ENCODE data around the gene DPF3. TPM values are rescaled to one million over a fixed set of nuclear protein-coding genes. Genes with fewer than 3 reads are reported as not detected.

Gene DPF3
- total RNA-seq, 2 donors from 2014 or later: 0.78 to 4.0 TPM

- Histone ChIP-seq H3K9me3 (no peaks in the 10 kb centered on the region), H3K27ac (no peak overlapping the region), H3K27me3 (no peaks in the 10 kb centered on the region), H3K36me3 (replicated peaks in 1 of 2; ENCODE audit: insufficient read depth in 1 of 2, low read depth in 2 of 2) (no peaks in the 10 kb centered on the region), H3K4me3 (no peak overlapping the region), H3K4me1 (no peaks in the 10 kb centered on the region)
- TF ChIP-seq CTCF (IDR thresholded peaks at IDR 0.05) (no peak), POLR2A (IDR thresholded peaks at IDR 0.05) (no peak)
- no peak for ATAC-seq
- intact Hi-C loops (cut with DNase I): no loop called here
- no peak for DNase-seq
- WGBS, 2 donors: 61 to 71% methylated on average over 2 of the region's 2 CpGs
Observed at GRCh38 chr14:72780751-72781150, 113.2 kb downstream of the DPF3 start.

GRCh38 chr14:72779679-72780078 lies 114.2 kb downstream of the DPF3 start:
- no peak for DNase-seq
- Histone ChIP-seq H3K9me3 (no peaks in the 10 kb centered on the region), H3K27ac (no peak overlapping the region), H3K36me3 (replicated peaks in 1 of 2; ENCODE audit: insufficient read depth in 1 of 2, low read depth in 2 of 2) (no peaks in the 10 kb centered on the region), H3K4me3 (no peak overlapping the region), H3K27me3 (no peaks in the 10 kb centered on the region), H3K4me1 (no peaks in the 10 kb centered on the region)
- TF ChIP-seq POLR2A (IDR thresholded peaks at IDR 0.05): no peak
- TF ChIP-seq CTCF (IDR thresholded peaks at IDR 0.05): no peak
- 68 to 74% methylated on average over 2 of the region's 2 CpGs for WGBS, 2 donors
- intact Hi-C loops (cut with DNase I): no loop called here
- no peak for ATAC-seq

- TF ChIP-seq POLR2A (IDR thresholded peaks at IDR 0.05): no peak
- TF ChIP-seq CTCF (IDR thresholded peaks at IDR 0.05): no peak
- no peaks in the 10 kb centered on the region for H3K27me3 ChIP-seq
- no peaks in the 10 kb centered on the region for H3K36me3 ChIP-seq (replicated peaks in 1 of 2; ENCODE audit: insufficient read depth in 1 of 2, low read depth in 2 of 2)
- no peaks in the 10 kb centered on the region for H3K9me3 ChIP-seq
- no peak overlapping the region for H3K27ac ChIP-seq
- WGBS, 2 donors: 97 to 100% methylated on average over 2 of the region's 2 CpGs
- no peak for ATAC-seq
- H3K4me1 ChIP-seq: no peaks in the 10 kb centered on the region
- intact Hi-C loops (cut with DNase I): no loop called here
- DNase-seq: no peak
- H3K4me3 ChIP-seq: no peak overlapping the region
Observed at GRCh38 chr14:72777636-72778035, 116.3 kb downstream of the DPF3 start.

GRCh38 chr14:72776701-72777261 lies 117.1 kb downstream of the DPF3 start:
- Histone ChIP-seq H3K9me3 (no peaks in the 10 kb centered on the region), H3K27ac (no peak overlapping the region), H3K4me1 (no peaks in the 10 kb centered on the region), H3K27me3 (no peaks in the 10 kb centered on the region), H3K36me3 (replicated peaks in 1 of 2; ENCODE audit: insufficient read depth in 1 of 2, low read depth in 2 of 2) (no peaks in the 10 kb centered on the region), H3K4me3 (no peak overlapping the region)
- intact Hi-C loops (cut with DNase I): no loop called here
- DNase-seq (peak in 1 of 4 donors; percentile 7), ATAC-seq (no peak)
- 42 to 45% methylated on average over 8 of the region's 8 CpGs for WGBS, 2 donors
- no peak for TF ChIP-seq POLR2A (IDR thresholded peaks at IDR 0.05)
- TF ChIP-seq CTCF (IDR thresholded peaks at IDR 0.05): no peak

GRCh38 chr14:72775923-72776554 lies 117.9 kb downstream of the DPF3 start:
- no peak overlapping the region for H3K27ac ChIP-seq
- 49 to 63% methylated on average over 2 of the region's 2 CpGs for WGBS, 2 donors
- no peak for TF ChIP-seq POLR2A (IDR thresholded peaks at IDR 0.05)
- TF ChIP-seq CTCF (IDR thresholded peaks at IDR 0.05): no peak
- H3K4me1 ChIP-seq: no peaks in the 10 kb centered on the region
- H3K9me3 ChIP-seq: no peaks in the 10 kb centered on the region
- H3K36me3 ChIP-seq (replicated peaks in 1 of 2; ENCODE audit: insufficient read depth in 1 of 2, low read depth in 2 of 2): no peaks in the 10 kb centered on the region
- ATAC-seq: no peak
- no peak for DNase-seq
- no peak overlapping the region for H3K4me3 ChIP-seq
- H3K27me3 ChIP-seq: no peaks in the 10 kb centered on the region
- intact Hi-C loops (cut with DNase I): no loop called here
